RWPE1 (cell line): ENCODE data around the gene CAPZA1.
A peak's percentile ranks its signal among the peaks of the same experiment; 100 is the strongest.

Experiments used
- CTCF ChIA-PET: fragments of 350-600 bp; sonication (Branson Sonifier 250); formaldehyde crosslinking; extraction: SDS; loops from one replicate; lab custom pipeline; 2021; lab: Yijun Ruan, JAX
- POLR2A ChIA-PET: fragments of 400-600 bp; formaldehyde crosslinking; extraction: SDS; loops from one replicate; lab custom pipeline; 2020; ENCODE audit warnings: antibody characterized with exemption; ENCODE audit not compliant: low non-redundant PET; lab: Yijun Ruan, JAX
- DNase-seq: peaks from one replicate; pipeline ENCODE4 v3.0.0; 2012; ENCODE audit warnings: low spot score
- H3K27ac ChIP-seq: fragments of 450-650 bp; 2 replicates; pipeline ENCODE4 v1.5.1; 2017
- CTCF ChIP-seq: fragments of 450-650 bp; conservative IDR thresholded peaks from 2 replicates; pipeline ENCODE4 v1.5.1; 2017; ENCODE audit warnings: low read depth, mild to moderate bottlenecking

The CAPZA1 gene

DNA sequence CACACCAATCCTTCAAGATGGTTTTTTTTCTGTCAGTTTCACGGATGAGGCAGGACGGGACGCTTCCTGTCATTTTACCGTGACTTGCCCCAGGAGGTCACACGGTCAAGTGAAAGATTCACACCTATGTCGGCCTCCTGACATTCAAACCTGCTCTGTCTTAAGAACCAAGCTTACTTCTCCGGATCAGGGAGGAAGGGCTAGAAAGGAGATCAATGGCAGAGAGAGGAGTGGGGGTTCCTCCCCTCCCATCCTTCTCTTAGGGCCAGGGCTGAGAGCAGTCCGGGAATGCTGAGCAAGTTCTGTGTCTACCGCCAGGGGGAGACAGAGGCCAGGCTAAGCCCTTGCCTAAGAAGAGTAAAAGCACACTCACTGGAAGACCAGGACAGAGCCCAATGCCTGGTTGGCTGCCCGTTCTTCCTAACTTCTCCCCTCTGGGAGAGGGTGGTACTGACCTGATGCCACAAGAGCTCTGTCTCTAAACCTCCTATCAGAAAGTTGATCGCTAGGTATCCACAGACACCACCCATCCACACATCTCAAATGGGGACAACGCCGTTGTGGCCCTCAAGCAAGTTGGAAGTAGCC lies 96.6 kb downstream of the CAPZA1 start:
- peak; percentile 81 for DNase-seq
- peak overlapping the region; percentile 70 for H3K27ac ChIP-seq
- TF ChIP-seq CTCF: peak; percentile 89
- POLR2A ChIA-PET: no interaction called here
- CTCF ChIA-PET: interaction anchor here (0.5 to 10.4 kb wide), 18 partner anchors 8 to 357 kb away, joined by 3 to 282 read pairs (median 4); partner anchors contain the start of genes LRIG2 and RHOC

DNA sequence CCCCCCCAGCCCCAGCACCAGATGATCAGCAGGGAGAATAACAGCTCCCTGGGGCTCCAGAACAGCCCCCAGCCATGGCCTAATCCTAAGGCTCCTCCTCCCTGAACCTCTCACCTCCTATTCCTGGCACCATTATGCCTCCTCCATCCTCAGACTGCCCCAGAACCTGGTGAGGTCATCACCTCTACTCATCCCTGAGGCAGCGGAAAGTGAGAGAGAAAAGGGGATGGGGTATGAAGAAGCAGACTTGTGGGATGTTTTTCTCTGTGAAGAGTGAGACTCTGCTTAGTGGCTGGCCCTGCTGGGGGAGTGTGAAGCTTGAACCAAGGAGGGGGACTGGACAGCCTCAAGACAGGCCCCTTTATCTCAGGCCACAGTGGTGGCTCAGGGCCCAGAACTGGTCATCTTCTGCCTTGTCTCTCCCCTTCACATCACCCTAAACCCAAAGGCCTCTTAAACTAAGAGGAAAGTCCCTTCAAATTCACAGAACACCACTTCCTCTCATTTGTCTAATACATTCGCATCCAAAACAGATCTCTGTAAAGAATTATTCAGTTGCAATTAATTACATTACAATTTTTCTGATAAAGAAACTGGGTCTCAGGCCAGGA lies 97.7 kb downstream of the CAPZA1 start:
- no peak for DNase-seq
- POLR2A ChIA-PET: no interaction called here
- CTCF ChIA-PET: interaction anchor here (0.5 to 10.4 kb wide), 7 partner anchors 8 to 356 kb away, joined by 3 to 282 read pairs (median 5); partner anchors contain the start of gene LRIG2
- TF ChIP-seq CTCF: no peak
- no peak overlapping the region for H3K27ac ChIP-seq

- POLR2A ChIA-PET: no interaction called here
These were observed 99.2 kb downstream of the CAPZA1 start for GRCh38 chr1:112718691-112719418.

GRCh38 chr1:112719706-112720105 lies 100.1 kb downstream of the CAPZA1 start:
- no peak for DNase-seq
- H3K27ac ChIP-seq: no peak overlapping the region
- ChIA-PET CTCF (interaction anchor here (0.5 to 10.4 kb wide), 6 partner anchors 11 to 299 kb away, joined by 3 to 282 read pairs (median 10); no protein-coding TSS in a partner anchor), POLR2A (no interaction called here)
- TF ChIP-seq CTCF: no peak

More at GRCh38 chr1:112718691-112719418, 99.2 kb downstream of the CAPZA1 start:
- DNase-seq: peak; percentile 66
- TF ChIP-seq CTCF: peak; percentile 91
- CTCF ChIA-PET: interaction anchor here (0.6 to 10.4 kb wide), 16 partner anchors 11 to 419 kb away, joined by 3 to 282 read pairs (median 4); no protein-coding TSS in a partner anchor
- H3K27ac ChIP-seq: no peak overlapping the region

GRCh38 chr1:112720800-112721199 lies 101.2 kb downstream of the CAPZA1 start:
- H3K27ac ChIP-seq: no peak overlapping the region

More at GRCh38 chr1:112720800-112721199, 101.2 kb downstream of the CAPZA1 start:
- no peak for TF ChIP-seq CTCF
- ChIA-PET CTCF (interaction anchor here (10.4 kb wide), 1 partner anchor 82 kb away, joined by 282 read pairs; no protein-coding TSS in a partner anchor), POLR2A (no interaction called here)
- no peak for DNase-seq
